ENCODE data around the gene CA9.
A peak's percentile ranks its signal among the peaks of the same experiment; 100 is the strongest.

Gene CA9

DNA sequence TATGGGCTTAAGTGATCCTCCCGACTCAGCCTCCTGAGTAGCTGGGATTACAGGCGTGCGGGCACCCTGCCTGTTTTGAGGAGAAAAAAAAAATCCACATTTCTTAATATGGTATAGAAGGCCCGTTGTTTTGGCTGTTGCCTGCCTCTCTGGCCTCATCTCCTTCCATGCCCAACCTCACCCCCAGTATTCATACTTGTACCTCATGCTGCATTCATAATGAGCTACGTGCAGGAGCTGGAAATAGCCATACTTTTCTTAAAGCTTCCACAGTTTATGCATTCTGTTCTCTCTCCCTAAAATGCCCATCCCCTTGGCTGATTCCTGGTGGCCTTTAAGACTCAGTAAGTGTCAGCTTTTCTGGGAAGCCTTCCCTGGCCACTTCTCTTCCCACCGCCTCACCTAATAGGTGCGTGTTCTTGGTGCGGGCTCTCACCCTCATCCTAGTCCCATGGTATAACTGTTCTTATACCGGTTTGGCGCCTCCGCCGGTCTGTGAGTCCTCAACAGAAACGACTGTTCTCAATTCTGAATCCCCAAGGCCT is 18.1 kb downstream of the CA9 start:
- no peak for DNase-seq (ENCODE audit: low spot score)

- no peak for DNase-seq (ENCODE audit: low spot score)
Measured at GRCh38 chr9:35695943-35696401, 22.2 kb downstream of the CA9 start.

DNA sequence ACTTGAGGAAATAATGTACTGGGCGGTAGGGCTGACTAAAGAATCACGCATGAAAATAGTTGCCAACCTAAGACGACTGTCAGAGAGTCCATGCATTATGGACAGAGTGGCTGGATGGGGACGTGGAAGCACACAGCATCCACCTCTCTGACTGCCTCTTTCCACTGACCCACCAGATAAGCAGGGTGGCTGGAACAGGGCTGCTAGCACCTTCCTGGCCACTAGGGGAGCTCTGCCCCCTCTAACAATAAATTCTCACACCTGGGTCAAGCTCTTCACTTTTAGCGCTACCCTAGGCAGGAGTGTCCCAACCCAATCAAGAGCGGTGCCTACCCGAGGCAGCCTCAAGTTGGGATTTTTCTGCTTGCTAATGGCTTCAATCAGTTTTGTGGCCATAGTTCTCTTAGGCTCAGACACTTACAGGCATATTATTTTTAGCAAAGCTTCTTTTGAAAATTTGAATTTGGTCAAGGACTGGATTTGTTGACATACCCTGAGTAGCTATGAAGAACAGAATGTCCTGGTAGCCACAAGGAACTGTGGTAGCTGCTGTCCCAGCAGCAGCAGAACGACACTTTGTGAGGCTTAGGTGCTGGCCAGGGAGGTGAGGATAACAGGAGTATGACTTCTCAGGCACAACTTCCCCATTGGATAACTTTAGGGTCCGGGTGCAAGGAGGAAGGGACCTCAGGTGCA is 22.9 kb downstream of the CA9 start:
- peak; percentile 48 for DNase-seq (ENCODE audit: low spot score)

DNA sequence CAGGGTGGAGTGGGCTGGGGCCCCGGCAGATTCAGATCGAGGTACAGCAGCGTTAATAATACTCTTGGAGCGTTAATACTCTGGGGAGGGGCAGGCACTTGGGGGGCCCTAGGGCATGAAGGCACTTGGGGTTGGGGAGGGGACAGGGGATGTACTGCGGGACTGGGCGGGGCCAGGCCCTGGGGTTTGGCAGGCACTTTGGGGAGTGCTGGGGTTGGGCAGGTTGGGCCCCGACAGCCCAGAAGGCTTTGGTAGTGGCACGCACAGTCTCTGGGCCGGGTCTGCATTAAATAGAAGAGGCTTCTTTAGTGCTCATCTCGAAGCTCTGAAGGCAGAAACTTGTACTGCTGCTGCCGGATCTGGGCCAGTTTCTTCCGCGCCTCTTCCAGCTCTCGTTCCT is 23.8 kb downstream of the CA9 start:
- DNase-seq (ENCODE audit: low spot score) = no peak

GRCh38 chr9:35698231-35698630 is 24.5 kb downstream of the CA9 start:
- no peak for DNase-seq (ENCODE audit: low spot score)

- DNase-seq (ENCODE audit: low spot score) = no peak
Measured at GRCh38 chr9:35700031-35700430, 26.3 kb downstream of the CA9 start.

DNA sequence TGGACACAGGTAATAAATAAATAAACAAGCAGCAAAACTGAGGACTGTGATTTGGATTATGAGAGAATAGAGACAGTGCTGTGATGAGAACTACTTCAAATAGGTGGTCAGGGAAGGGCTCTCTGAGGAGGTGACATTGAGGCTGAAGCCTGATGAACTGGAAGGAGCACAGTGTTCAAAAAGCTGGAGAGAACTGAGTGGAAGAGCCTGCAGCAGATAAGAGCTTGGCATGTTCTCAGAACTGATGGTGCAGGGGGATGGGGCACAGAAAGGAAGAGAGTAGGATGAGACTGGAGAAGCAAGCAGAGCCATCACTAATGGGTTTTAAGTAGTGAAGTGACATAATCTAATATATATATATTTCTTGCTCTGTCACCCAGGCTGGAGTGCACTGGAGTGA is 27.2 kb downstream of the CA9 start:
- no peak for DNase-seq (ENCODE audit: low spot score)

DNA sequence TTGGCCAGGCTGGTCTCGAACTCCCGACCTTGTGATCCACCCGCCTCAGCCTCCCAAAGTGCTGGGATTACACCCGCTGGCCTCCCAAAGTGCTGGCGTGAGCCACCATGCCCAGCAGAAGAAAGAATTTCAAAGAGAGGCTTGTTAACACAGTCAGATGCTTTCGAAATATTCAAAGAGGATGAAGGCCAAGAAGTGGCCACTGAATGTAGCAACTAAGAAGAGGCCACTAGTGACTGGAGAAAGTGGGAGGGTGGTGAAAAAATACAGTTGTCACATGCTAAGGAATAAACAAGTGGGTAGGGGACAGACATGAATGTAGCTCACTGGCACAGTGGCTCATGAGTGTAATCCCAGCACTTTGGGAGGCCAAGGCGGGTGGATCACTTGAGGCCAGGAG is 29.0 kb downstream of the CA9 start:
- no peak for DNase-seq (ENCODE audit: low spot score)

- no peak for DNase-seq (ENCODE audit: low spot score)
Measured at GRCh38 chr9:35703906-35704672, 30.4 kb downstream of the CA9 start.

DNA sequence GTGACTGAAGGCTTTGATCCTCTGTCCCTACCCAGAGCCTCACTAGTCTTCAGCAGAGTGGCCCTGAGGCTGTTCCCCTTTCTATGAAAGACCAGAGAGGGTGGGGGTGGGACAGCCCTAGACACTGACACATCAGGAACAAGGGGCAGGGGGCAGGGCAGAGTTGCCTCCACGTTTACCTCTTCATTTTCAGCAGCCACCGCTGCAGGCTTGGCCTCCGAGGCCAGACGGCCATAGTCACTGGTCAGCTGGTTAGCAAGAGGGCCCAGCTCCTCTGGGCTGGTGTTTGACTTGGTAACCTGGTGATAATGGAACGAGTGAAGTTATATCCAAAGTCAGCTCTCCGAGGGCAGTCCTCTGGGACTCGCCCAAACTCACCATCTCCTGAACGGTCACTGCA is 31.6 kb downstream of the CA9 start:
- DNase-seq (ENCODE audit: low spot score) = no peak

- no peak for DNase-seq (ENCODE audit: low spot score)
Measured at GRCh38 chr9:35705836-35706430, 32.2 kb downstream of the CA9 start.

- no peak for DNase-seq (ENCODE audit: low spot score)
Measured at GRCh38 chr9:35706951-35707350, 33.2 kb downstream of the CA9 start.

DNA sequence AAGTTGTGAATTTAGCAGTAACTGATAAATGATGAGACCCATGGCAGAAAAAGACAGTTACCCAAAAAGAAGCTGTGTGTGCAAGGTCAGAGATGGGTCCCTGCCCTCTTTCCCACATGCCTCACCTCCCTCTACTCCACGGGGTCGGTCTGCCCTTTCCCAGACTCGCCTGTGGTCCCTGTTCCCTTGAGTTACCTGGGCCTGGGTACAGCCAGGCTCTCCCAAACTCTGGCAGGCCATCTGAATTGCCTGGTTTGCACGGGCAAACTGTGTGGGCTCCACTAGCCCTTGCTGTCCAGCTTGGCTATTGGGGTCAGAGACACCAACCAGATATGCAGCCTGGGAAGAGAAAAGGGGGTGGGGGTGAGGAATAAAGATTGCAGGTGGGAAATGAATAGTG is 34.4 kb downstream of the CA9 start:
- no peak for DNase-seq (ENCODE audit: low spot score)

DNA sequence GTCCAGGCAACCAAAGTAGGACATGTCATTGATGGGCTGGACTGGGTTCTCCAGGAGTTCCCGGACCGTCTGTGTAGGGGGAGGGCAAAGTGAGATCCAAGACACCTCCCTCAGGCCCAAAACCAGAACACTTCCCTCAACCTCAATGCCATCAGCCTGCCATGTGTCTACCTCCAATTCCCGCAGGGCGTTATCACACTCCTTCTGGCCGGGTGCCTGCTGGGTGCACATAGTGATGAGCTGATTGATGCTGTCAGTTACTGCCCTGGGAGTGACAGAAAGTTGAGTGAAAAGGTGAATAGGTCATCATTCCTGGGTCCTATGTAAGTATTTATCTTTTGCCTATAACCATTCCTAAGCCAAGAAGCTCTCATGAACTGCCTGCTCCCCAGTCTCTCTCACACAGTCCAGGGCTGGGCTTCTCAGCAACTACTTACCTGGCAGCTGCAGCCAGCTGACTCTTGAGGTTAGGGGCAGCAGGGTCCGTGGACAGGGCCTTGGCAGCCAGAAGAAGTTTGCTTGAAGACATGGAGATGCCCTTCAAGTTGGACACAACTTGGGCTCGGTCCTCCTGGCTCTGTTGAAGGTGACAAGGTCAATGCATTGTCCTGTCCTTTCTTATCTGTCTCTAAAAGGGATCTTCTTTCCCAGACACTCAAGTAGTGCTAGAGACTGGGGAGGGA is 37.2 kb downstream of the CA9 start:
- no peak for DNase-seq (ENCODE audit: low spot score)

GRCh38 chr9:35711501-35712428 is 38.0 kb downstream of the CA9 start:
- no peak for DNase-seq (ENCODE audit: low spot score)

DNA sequence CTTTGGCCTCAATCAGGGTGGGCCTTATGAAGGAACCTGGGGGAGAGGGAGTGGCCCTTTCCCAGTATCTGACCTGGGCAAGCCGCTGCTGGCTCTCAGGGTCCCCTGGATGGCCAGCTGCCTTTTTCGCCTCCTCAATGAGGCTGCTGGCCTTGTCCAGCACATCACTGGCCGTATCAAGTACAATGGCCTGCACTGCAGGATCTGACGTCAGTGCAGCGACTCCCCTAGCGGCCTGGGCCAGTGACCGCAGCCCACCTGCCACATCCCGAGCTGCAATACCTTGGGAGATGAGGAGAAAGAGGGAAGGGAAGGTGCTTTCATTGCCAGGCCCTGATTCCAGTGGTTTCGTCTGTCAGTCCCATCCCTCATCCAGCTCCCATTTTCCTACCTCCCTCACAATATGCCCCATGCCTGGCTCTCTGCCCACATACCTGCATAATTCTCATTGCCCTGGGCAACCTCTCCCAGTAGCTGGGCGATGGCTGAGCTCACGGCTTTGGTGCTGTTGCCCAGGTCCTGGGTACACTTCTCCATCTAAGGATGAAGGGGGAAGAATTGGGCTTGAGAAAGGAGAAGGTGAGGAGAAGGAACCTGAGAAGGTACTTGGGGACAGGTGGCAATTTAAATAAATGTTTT is 39.2 kb downstream of the CA9 start:
- DNase-seq (ENCODE audit: low spot score) = no peak

- DNase-seq (ENCODE audit: low spot score) = no peak
Measured at GRCh38 chr9:35713578-35713977, 39.9 kb downstream of the CA9 start.

DNA sequence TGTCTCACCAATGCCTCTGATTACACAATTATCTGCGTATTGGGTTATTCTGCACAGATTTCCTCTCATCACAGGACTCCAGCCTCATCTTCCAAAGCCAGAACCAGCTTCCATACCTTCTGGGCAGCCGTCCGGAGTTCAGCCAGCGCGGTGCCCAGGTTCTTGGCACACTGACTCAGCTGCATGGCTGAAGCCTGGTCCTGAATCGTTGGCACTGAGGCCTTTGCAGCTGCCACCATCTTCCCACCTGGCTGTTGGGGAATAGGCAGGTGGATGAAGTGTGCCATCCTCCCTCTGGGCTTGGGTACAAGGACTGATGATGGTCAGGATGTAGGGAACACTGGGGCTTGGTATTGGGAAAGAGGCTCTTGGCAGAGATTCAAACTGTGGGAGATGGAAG is 40.4 kb downstream of the CA9 start:
- DNase-seq (ENCODE audit: low spot score) = no peak

DNA sequence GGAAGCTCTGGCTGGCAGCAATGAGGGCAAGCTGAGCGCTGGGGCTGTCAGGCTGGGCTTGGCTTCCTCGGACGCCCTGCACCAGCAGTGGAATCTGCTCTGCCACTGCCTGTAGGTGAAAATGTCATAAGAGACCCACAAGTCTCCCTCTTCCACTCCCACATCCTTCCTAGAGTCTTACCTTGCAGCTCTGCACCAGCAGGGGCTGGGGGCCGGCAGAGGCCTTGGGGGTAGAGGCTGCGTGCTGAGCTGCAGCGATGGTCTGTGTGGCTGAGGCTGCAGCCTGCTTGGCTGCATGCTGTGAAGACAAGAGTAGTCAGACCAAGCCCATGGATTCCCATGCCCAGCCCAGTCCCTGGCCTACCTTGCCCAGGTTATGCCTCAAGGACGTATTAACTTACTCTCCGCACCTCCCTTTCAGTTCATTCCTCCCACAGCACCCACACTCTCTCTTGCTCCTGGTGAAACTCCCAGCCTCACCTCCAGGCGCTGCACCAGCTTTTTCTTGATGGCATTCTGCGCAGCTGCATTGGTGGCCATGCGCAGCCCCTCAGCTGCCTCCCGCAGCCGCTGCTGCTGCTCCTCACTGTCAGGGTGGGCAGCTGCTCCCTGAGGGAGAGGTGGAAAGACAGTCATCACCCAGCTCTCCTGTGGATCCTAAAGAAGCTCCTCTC is 41.0 kb downstream of the CA9 start:
- no peak for DNase-seq (ENCODE audit: low spot score)

DNA sequence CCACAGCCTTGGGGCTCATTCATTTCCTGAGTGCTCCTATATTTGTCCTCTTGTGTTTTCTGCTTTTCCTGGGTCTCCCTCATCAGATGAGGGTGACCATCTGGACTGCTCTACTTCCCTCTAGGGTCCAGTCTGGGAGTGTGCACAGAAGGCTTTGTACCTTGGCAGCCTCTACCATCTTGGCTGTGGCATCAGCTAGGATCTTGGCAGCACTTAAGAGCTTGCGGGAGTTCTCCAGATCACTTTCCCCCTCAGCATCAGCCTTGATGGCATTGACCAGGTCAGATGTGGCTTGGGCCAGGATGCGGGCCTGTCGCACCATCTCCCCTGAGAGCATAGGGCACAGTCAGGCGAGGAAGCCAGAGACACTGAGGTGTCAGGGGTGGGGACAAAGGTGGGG is 42.5 kb downstream of the CA9 start:
- no peak for DNase-seq (ENCODE audit: low spot score)
